ENCODE measurements around the gene CEP72. TPM values are rescaled to one million over a fixed set of nuclear protein-coding genes. Genes with fewer than 3 reads are reported as not detected.
"Not testable (repeated sequence)": the region's sequence is repeated elsewhere in the genome, so short reads cannot be mapped to it uniquely, and the experiment has no call there.

The CEP72 gene, protein sequence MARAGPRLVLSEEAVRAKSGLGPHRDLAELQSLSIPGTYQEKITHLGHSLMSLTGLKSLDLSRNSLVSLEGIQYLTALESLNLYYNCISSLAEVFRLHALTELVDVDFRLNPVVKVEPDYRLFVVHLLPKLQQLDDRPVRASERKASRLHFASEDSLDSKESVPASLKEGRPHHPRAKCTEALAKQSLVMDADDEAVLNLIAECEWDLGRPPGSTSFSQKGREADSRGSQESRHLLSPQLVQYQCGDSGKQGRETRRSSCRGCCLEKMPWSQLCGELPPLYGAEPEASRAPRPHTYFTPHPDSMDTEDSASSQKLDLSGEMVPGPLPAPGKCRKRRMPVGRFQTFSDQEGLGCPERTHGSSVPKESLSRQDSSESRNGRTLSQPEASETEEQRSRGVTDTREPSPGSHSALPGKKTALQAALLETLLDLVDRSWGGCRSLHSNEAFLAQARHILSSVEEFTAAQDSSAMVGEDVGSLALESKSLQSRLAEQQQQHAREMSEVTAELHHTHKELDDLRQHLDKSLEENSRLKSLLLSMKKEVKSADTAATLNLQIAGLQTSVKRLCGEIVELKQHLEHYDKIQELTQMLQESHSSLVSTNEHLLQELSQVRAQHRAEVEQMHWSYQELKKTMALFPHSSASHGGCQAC
- polyA plus RNA-seq: 1 to 10 TPM; 1.5 to 2.9 (median 2.6) TPM

DNA sequence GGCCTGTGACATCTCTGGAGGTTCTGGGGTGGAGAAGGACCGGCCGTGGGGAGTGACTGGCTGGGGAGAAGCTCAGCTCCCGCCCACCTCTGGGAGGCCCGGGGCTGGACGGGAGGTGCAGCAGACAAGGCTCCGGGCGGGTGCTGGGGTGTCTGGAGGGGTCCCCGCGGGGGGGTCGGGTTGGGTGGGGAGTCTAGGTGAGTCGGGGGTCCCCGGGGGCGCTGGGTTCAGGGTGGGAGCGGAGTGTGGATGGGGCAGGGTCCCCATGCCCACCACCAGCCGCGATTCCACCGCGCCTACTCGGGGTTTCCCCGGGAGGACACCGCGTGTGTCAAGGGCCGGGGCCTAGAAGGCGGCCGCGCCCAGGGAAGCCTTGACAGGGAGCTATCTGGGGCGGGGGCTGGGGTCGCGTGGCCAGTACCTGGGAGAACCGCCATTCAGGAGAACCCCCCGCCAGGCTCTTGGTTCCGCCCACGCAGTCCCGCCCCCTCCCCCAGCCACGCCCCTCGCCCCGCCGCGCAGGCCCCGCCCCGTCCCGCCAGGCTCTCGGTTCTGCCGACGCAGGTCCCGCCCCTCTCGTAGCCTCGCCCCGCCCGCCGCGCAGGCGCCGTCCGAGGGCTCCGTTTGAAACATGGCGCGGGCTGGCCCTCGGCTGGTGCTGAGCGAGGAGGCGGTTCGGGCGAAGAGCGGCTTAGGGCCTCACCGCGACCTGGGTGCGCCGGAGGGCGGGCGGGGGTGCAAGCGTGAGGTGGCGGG, at the start of gene CEP72:
Gene CEP72, plus strand, starts transcription at position 610 of the 756 bp plus-strand sequence. Its CDS starts 22 bp downstream, at position 632.
- no peak within 1 kb of the TSS for H3K27ac ChIP-seq (ENCODE audit: low read depth, low read length)
- 0 to 1% (median 1%) methylated on average over 49 to 72 of the region's 72 CpGs for WGBS, 3 donors

DNA sequence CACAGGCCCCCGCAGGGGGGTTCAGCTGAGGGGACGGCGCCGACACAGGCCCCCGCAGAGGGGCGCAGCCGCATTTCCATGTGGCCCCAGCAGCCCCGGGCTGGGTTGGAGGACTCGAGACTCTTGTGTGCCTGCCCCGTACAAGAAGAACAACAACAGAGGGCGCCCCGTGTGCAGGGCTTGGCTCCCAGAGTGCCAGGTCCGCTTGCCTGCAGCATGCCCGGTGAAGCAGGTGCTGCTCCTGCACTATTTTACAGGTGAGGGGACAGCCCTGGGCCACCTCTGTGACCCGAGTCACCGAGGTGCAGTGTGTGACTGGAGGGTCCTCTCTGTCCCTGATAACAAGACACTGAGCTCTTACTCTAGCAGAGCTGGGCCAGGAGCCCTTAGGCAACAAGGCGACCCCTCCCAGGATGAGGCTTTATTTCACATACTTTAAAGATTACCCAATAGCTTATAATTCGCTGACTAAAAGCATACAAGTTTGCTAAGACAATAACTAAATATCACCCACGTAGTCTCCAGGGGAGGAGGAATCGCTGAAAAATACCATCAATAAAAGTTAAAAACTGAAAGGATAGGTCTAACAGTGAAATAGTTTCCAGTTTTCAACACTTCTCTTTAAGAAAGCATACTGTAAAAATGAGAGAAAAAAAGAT, 46.2 kb upstream of the CEP72 start:
- no peak overlapping the region for H3K27ac ChIP-seq (ENCODE audit: low read depth, low read length)
- WGBS, 3 donors: 31 to 36% (median 32%) methylated on average over 16 to 20 of the region's 20 CpGs

DNA sequence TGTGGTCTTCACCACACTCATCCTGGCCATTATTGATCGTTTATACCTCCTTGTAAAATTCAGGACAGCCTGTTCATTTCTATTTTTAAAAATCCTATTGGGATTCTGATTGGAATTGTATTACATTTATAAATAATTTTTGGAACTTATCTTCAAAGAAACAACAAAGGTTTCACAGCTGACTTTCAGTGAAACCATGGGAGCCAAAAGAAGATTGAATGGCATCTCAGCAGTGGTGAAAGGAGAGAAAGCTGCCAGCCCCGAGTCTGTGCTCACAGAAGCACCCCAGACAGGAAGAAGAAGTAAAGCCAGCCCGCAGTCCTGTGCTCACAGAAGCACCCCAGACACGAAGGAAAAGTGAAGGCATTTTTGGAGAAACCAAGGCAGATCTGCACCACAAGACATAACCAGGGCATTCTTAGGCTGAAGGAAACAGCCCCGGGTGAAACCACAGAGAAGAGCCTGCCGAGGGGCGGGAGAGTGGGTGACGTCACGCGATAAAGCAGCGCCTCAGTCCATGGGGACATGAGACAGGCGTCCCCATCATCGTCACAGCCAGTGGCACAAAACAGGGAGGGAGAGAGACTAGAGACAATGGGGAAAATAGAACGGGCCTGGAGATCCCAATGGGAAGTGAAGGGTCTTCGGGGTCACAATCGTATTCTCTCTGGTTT, 45.4 kb upstream of the CEP72 start:
- WGBS, 3 donors: 86 to 89% (median 89%) methylated on average over 16 of the region's 16 CpGs
- H3K27ac ChIP-seq (ENCODE audit: low read depth, low read length): no peak overlapping the region

DNA sequence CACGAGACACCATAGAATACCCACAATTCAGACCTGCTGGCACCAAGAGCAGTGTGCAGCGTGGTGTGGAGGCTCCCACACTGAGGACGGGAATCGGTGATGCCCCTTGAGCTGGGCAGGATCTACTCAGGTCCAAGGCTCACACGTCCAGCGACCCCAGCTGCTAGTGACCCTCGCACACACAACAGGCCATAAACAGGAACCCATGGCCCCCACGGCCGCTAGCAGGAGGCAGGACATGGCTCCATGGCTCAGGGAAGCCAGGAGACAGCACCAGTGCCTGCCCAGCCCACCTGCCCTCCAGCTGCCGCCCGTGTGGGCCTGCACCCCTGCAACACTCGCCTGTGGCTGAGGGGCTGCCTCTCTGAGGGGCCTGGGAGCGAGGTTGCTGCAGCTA, 44.5 kb upstream of the CEP72 start:
- H3K27ac ChIP-seq (ENCODE audit: low read depth, low read length): no peak overlapping the region
- 73 to 89% (median 76%) methylated on average over 13 of the region's 13 CpGs for WGBS, 3 donors

DNA sequence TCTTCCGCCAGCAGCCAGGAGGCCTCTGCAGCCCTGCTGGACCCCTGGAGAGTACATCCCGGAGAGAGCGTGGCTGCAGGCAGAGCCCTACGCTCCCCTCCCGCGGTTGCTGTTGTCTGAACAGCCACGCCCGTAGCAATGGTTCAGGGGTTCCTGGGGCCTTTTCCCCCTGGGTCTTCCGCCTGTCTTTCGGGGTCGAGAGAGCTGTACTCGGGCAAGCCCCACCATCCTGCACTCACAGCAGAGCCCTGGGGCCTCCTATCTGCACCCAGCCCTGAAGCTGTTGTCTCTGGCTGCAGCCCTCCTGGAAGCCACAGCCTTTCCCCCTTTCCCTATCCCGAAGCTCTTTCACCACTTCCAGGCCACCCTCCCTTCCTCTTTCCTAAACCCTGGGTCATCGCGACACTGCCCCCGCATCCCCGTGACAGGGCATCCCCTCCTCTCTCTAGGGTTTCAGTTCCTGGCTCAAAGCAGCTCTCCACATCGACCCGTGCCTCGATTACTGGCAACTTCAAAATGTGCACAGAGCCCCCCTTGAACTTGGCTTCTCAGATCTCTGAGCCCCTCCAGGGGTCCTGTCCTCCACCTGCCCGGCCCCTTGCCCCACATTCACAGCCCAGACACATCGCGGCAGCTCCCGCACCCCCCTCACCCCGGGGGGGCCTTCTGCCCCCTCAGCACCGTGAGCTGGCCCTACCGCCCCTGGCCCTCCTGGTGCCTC, 43.9 kb upstream of the CEP72 start:
- H3K27ac ChIP-seq (ENCODE audit: low read depth, low read length): no peak overlapping the region
- 59 to 68% (median 61%) methylated on average over 25 to 27 of the region's 27 CpGs for WGBS, 3 donors

DNA sequence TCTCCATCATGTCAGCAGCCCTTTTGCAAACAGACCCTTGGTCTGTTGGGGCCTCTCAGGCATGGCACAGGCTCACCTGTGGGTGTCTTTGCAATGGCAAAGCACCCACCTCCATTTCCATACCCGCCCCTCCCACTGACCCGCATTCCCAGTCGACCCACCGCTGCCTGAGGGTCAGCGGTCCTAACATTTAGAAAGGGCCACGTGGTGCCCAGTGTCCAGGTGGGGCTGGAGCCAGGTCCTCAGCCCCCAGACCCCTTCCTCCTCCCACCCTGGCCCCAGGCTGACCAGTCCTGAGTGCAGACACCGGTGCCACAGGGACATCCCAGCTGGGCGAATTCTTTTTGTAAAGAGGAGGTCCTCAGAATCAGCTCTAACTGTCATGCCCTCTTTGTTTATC, 43.3 kb upstream of the CEP72 start:
- no peak overlapping the region for H3K27ac ChIP-seq (ENCODE audit: low read depth, low read length)
- 83 to 89% (median 83%) methylated on average over 8 of the region's 8 CpGs for WGBS, 3 donors

DNA sequence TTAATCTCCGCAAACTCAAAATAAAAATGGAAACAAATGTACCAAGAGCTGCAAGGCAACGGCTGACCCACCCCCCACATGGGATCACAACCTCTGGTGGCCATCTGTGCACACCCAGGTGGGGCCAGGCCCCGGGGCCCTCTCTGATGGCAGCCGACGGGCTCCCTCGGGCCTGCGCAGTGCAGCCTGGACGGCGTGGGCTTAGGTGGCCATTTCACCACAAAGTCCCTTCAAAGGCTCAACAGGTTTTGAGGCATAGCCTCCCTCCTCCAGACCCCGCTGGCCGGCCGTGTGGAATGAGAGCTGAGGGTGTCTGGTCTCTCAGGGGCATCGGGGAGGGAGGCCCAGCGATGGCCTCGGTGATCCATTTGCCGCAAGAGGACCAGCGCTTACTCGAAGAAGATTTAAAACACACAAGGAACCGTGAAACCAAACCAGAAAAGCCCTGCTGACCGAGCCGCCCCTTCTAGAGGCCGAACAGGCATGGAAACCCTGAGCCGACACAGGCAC, 42.7 kb upstream of the CEP72 start:
- H3K27ac ChIP-seq (ENCODE audit: low read depth, low read length): no peak overlapping the region
- 86 to 91% (median 89%) methylated on average over 23 of the region's 23 CpGs for WGBS, 3 donors

DNA sequence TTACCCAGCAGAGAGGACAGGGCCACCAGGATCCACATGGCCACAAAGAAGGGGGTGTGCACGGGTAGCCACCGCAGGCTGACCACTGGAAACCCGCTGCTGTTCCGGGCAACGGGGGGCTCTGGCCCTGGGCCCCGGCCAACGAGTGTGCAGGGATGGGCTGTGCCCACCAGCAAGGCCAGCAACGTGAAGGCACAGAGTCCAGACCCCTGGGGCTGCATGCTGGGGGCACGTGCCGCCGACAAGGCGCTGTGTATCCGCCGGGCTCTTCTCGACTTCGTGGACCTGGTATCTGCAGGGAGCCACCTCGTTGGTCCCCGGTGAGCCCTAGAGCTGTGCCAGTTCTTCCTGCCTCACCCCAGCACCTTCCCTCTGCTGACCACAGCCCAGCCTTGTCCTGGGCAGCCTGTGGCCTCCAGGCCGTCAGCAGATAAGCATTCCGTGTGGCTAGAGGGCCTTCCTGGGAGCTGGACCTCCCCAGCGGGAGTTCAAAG, 42.2 kb upstream of the CEP72 start:
- no peak overlapping the region for H3K27ac ChIP-seq (ENCODE audit: low read depth, low read length)
- WGBS, 3 donors: 86 to 91% (median 89%) methylated on average over 21 of the region's 21 CpGs

DNA sequence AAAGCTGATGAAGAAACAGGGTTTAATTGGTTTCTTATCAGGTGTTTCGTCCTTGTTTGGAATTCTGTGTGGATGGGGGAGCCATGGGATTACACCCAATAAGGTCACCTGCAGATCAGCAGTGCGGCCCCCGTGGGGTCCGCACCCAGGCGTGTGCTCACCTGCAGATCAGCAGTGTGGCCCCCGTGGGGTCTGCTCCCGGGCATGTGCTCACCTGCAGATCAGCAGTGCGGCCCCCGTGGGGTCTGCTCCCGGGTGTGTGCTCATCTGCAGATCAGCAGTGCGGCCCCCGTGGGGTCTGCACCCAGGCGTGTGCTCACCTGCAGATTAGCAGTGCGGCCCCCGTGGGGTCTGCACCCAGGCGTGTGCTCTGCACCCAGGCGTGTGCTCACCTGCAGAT, 41.7 kb upstream of the CEP72 start:
- 73 to 90% (median 89%) methylated on average over 15 to 17 of the region's 17 CpGs for WGBS, 3 donors
- no peak overlapping the region for H3K27ac ChIP-seq (ENCODE audit: low read depth, low read length)

DNA sequence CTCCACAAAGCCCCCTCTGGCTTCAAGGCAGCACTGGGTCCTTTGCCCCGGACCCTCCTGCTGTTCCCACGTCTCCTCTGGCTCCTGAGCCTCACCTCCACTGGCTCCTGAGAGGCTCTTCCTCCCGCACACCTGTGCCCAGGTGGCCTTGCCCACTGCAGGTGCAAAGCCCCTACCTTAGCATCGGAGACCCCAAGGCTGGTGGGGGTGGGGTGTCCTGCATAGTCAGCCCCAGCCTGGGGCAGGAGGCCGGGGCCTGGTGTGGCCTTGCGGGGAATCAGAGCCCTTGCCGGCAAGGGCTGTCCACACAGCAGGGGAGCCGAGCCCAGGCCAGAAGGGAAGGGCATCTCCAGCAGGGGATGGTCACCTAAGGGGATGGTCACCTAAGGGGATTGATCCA, 41.3 kb upstream of the CEP72 start:
- no peak overlapping the region for H3K27ac ChIP-seq (ENCODE audit: low read depth, low read length)
- 82 to 89% (median 88%) methylated on average over 8 of the region's 8 CpGs for WGBS, 3 donors

DNA sequence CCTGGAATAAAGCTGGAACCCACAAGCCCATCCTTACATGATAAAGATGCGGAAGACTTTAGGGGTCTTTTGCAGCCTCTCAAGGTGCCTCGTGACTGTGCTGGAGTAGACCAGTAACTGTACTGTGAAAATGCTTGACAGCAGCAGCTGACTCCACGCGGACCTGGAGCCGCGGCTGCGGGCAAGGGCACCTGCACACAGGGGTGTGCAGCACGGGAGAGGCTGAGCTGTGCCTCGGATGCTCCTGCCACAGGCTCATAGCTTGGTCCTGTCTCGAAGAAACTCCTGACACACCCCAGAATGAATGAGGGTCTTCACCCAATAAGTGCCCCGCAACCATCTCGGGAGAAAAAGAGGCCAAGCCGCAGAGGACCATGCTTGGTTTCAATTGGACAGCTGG, 40.3 kb upstream of the CEP72 start:
- 62 to 96% (median 90%) methylated on average over 13 of the region's 13 CpGs for WGBS, 3 donors
- no peak overlapping the region for H3K27ac ChIP-seq (ENCODE audit: low read depth, low read length)

DNA sequence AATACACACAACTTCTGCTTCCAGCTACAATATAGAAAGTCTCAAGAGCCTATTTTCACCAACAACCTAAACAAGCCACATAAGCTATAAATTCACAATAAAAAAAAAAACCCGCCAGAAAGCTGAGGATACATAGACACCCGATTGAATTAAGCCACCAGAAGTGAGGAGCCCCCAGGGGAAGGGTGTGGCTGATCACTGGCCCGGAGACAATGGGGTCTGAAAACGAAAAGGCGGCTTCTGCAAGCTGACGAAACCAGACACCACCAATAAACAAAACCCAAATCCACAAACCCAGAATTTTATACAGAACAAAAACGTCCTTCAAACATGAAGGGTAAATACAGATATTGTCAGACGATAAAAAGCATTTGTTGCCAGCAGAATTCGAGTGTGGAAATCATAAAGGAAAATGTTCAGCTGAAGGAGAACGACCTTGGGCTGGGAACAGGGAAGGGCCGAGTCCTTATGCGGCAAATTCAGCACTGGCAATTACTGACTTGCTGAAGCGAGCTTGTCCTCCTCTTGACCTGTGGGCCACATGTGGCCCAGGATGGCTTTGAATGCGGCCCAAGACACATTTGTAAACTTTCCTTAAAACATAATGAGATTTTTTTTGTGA, 39.6 kb upstream of the CEP72 start:
- 39 to 62% (median 57%) methylated on average over 14 of the region's 14 CpGs for WGBS, 3 donors
- H3K27ac ChIP-seq (ENCODE audit: low read depth, low read length): no peak overlapping the region

DNA sequence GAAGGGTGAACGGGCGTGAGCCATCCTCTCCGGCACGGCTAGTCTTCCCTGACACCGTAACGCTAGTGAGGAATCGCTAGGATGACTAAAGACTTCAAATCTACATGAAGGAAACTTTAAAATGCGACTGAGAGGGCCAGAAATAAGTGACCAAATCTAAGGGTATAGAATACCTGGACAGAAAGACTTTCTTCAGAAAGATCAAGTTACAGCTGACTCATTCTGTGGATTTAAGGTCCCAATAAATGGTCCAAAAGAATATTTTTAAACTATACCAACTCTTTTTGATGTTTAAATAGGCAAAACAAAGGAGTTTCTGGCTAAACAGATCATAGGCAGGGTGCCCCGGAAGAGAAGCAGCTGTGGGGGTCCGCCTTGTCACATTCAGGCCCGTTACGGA, 38.9 kb upstream of the CEP72 start:
- WGBS, 3 donors: 89 to 96% (median 92%) methylated on average over 12 of the region's 12 CpGs

DNA sequence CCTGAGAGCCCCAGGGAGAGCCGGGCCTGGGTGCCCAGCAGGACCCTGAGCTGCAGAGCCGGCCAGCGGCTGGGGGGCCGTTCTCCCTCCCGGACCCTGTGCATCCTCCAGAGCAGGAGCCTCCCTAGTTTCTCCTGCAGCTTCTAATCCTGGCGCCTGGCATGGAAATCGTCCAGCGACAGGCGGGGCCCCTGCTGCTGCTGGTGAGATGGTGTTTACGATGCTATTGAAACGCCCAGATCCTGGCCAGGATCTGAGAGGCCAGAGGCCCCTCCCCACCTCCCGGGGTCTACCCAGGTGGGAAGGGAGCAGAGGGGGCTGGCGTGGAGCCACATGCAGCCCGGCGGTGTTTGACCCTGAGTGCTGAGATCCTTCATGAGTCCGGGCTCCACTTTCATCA, 38.2 kb upstream of the CEP72 start:
- WGBS, 3 donors: 38 to 54% (median 43%) methylated on average over 16 of the region's 16 CpGs
- H3K27ac ChIP-seq (ENCODE audit: low read depth, low read length): no peak overlapping the region

More for the DNA sequence above, 38.9 kb upstream of the CEP72 start:
- no peak overlapping the region for H3K27ac ChIP-seq (ENCODE audit: low read depth, low read length)

DNA sequence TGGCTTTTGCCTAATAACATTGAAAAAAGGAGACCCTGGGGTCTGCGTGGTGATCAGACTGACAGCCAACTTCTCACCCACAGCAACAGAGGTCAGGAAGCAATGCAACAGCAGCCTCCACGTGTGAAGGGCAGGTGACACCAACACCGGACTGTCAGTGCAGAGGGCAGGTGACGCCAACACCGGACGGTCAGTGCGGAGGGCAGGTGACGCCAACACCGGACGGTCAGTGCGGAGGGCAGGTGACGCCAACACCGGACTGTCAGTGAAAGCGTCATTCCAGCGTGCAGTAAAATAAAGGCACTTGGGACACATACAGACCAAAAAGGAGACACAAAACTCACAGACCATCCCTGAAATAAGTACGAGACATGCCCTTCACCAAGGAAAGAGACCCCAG, 37.2 kb upstream of the CEP72 start:
- no peak overlapping the region for H3K27ac ChIP-seq (ENCODE audit: low read depth, low read length)
- WGBS, 3 donors: 89 to 92% (median 92%) methylated on average over 16 of the region's 16 CpGs

DNA sequence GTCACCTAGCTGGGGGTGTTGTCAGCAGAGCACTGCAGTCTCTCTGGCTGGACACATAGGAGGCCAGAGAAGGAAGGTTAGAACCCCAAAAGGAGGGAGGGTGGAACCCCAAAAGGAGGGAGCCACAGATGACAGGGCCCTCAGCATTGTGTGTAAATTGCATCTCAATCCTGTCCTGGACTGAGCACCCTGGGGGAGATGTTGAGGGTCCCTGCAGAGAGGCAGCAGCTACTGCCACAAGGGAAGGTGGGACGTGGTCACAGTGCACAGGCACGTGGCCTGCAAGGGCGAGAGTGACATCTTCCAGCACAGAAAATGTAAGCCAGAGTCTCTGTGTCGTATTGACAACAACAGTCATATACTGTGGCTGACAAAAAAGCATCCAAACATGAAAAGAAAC, 36.5 kb upstream of the CEP72 start:
- WGBS, 3 donors: 71 to 76% (median 75%) methylated on average over 4 of the region's 4 CpGs
- no peak overlapping the region for H3K27ac ChIP-seq (ENCODE audit: low read depth, low read length)

DNA sequence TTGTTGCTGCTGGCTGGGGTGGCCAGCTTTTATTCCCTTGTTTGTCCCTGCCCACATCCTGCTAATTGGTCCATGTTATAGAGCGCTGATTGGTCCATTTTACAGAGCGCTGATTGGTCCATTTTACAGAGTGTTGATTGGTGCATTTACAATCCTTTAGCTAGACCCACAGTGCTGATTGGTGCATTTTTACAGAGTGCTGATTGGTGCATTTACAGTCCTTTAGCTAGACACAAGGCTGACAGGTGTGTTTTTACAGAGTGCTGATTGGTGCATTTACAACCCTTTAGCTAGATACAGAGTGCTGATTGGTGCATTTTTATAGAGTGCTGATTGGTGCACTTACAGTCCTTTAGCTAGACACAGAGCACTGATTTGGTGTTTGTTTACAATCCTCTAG, 34.9 kb upstream of the CEP72 start:
- H3K27ac ChIP-seq (ENCODE audit: low read depth, low read length): not testable (repeated sequence)
- 94 to 98% (median 96%) methylated on average over 2 of the region's 2 CpGs for WGBS, 3 donors

Data from adipose tissue (tissue), 3 donors.